ENCODE data around the gene EPHB1.
"Not testable (repeated sequence)": the region's sequence is repeated elsewhere in the genome, so short reads cannot be mapped to it uniquely, and the experiment has no call there.

Gene EPHB1

GRCh38 chr3:135231737-135232136 lies 436.7 kb downstream of the EPHB1 start:
- peaks cover 5% of the 10 kb centered on the region for H3K27me3 ChIP-seq (ENCODE audit: insufficient read depth, poor library complexity, severe bottlenecking)
- no peak overlapping the region for H3K27ac ChIP-seq (ENCODE audit: poor library complexity, severe bottlenecking)
- DNase-seq (ENCODE audit: low spot score) (no peak), ATAC-seq (ENCODE audit: low read depth) (no peak)
- H3K4me1 ChIP-seq (ENCODE audit: insufficient read depth, poor library complexity, severe bottlenecking) = no peaks in the 10 kb centered on the region
- H3K36me3 ChIP-seq (ENCODE audit: low read depth) = no peaks in the 10 kb centered on the region
- no peaks in the 10 kb centered on the region for H3K9me3 ChIP-seq (ENCODE audit: severe bottlenecking)
- no peak for TF ChIP-seq CTCF (IDR thresholded peaks at IDR 0.05; ENCODE audit: poor library complexity, severe bottlenecking)
- H3K4me3 ChIP-seq (ENCODE audit: severe bottlenecking) = no peak overlapping the region

GRCh38 chr3:135232226-135232625 lies 437.2 kb downstream of the EPHB1 start:
- H3K4me3 ChIP-seq (ENCODE audit: severe bottlenecking) = no peak overlapping the region
- H3K36me3 ChIP-seq (ENCODE audit: low read depth) = no peaks in the 10 kb centered on the region
- no peak for ATAC-seq (ENCODE audit: low read depth)
- no peak for TF ChIP-seq CTCF (IDR thresholded peaks at IDR 0.05; ENCODE audit: poor library complexity, severe bottlenecking)
- no peaks in the 10 kb centered on the region for H3K9me3 ChIP-seq (ENCODE audit: severe bottlenecking)
- H3K27ac ChIP-seq (ENCODE audit: poor library complexity, severe bottlenecking) = no peak overlapping the region
- peaks cover 5% of the 10 kb centered on the region for H3K27me3 ChIP-seq (ENCODE audit: insufficient read depth, poor library complexity, severe bottlenecking)
- H3K4me1 ChIP-seq (ENCODE audit: insufficient read depth, poor library complexity, severe bottlenecking) = no peaks in the 10 kb centered on the region
- no peak for DNase-seq (ENCODE audit: low spot score)

GRCh38 chr3:135233476-135233875 lies 438.4 kb downstream of the EPHB1 start:
- DNase-seq (ENCODE audit: low spot score); ATAC-seq (ENCODE audit: low read depth); H3K27me3 ChIP-seq (ENCODE audit: insufficient read depth, poor library complexity, severe bottlenecking); H3K27ac ChIP-seq (ENCODE audit: poor library complexity, severe bottlenecking); H3K4me3 ChIP-seq (ENCODE audit: severe bottlenecking); H3K36me3 ChIP-seq (ENCODE audit: low read depth); H3K9me3 ChIP-seq (ENCODE audit: severe bottlenecking); H3K4me1 ChIP-seq (ENCODE audit: insufficient read depth, poor library complexity, severe bottlenecking): not testable (repeated sequence)

- no peaks in the 10 kb centered on the region for H3K36me3 ChIP-seq (ENCODE audit: low read depth)
- no peaks in the 10 kb centered on the region for H3K4me1 ChIP-seq (ENCODE audit: insufficient read depth, poor library complexity, severe bottlenecking)
- no peak for TF ChIP-seq CTCF (IDR thresholded peaks at IDR 0.05; ENCODE audit: poor library complexity, severe bottlenecking)
- DNase-seq (ENCODE audit: low spot score) (no peak), ATAC-seq (ENCODE audit: low read depth) (no peak)
- no peak overlapping the region for H3K4me3 ChIP-seq (ENCODE audit: severe bottlenecking)
- no peaks in the 10 kb centered on the region for H3K27me3 ChIP-seq (ENCODE audit: insufficient read depth, poor library complexity, severe bottlenecking)
- no peak overlapping the region for H3K27ac ChIP-seq (ENCODE audit: poor library complexity, severe bottlenecking)
- H3K9me3 ChIP-seq (ENCODE audit: severe bottlenecking) = no peaks in the 10 kb centered on the region
These were observed 440.5 kb downstream of the EPHB1 start for GRCh38 chr3:135235541-135235940.

GRCh38 chr3:135237371-135238143 lies 442.5 kb downstream of the EPHB1 start:
- no peak for DNase-seq (ENCODE audit: low spot score)
- ATAC-seq (ENCODE audit: low read depth) = no peak
- Histone ChIP-seq H3K27me3 (ENCODE audit: insufficient read depth, poor library complexity, severe bottlenecking) (no peaks in the 10 kb centered on the region), H3K36me3 (ENCODE audit: low read depth) (no peaks in the 10 kb centered on the region), H3K27ac (ENCODE audit: poor library complexity, severe bottlenecking) (no peak overlapping the region), H3K9me3 (ENCODE audit: severe bottlenecking) (no peaks in the 10 kb centered on the region), H3K4me1 (ENCODE audit: insufficient read depth, poor library complexity, severe bottlenecking) (no peaks in the 10 kb centered on the region), H3K4me3 (ENCODE audit: severe bottlenecking) (no peak overlapping the region)
- no peak for TF ChIP-seq CTCF (IDR thresholded peaks at IDR 0.05; ENCODE audit: poor library complexity, severe bottlenecking)
